H1 (cell line): ENCODE results near the gene DUS1L. TPM values are rescaled to one million over a fixed set of nuclear protein-coding genes. Genes with fewer than 3 reads are reported as not detected.

Experiments used
- CTCF ChIA-PET: fragments of 300-600 bp; sonication (Branson Sonifier 250); formaldehyde crosslinking; loops from one replicate; lab custom pipeline; 2021; ENCODE audit not compliant: partially characterized antibody; lab: Charles Lee
- POLR2A ChIA-PET: fragments of 300-600 bp; sonication (Branson Sonifier 250); formaldehyde crosslinking; loops from one replicate; lab custom pipeline; 2021; ENCODE audit warnings: inconsistent platforms; ENCODE audit not compliant: partially characterized antibody; lab: Charles Lee
- DNase-seq, 2 experiments: peaks; one replicate each; pipeline versions ENCODE4 v3.0.0 to v3.0.0-alpha.2; 2010 to 2022; ENCODE audit warnings: low spot score in 2 of 2, low read depth in 1 of 2, mixed read lengths in 1 of 2
- FAIRE-seq: peaks from 2 replicates; lab custom pipeline; 2011; peaks lifted over from hg19 to GRCh38; lab: Jason Lieb, UNC
- H2AFZ ChIP-seq: 2 replicates; pipeline ENCODE4 v1.8.1; 2012; ENCODE audit warnings: low read length, inconsistent platforms
- H2AK5ac ChIP-seq: 2 replicates; pipeline ENCODE4 v1.6.1; 2013; ENCODE audit warnings: low read depth, low read length
- H2BK120ac ChIP-seq: replicated peaks from 2 replicates; pipeline ENCODE3; 2013; ENCODE audit warnings: low read depth, low read length, inconsistent platforms
- H2BK12ac ChIP-seq: 2 replicates; pipeline ENCODE4 v1.6.1; 2013; ENCODE audit warnings: low read depth, low read length
- H2BK15ac ChIP-seq: 2 replicates; pipeline ENCODE4 v1.6.1; 2013; ENCODE audit warnings: low read length
- H2BK20ac ChIP-seq: 2 replicates; pipeline ENCODE4 v1.6.1; 2013; ENCODE audit warnings: low read length
- H2BK5ac ChIP-seq: 2 replicates; pipeline ENCODE4 v1.6.1; 2013; ENCODE audit warnings: low read depth, low read length
- H3K14ac ChIP-seq: 2 replicates; pipeline ENCODE4 v1.6.1; 2013; ENCODE audit warnings: inconsistent platforms; ENCODE audit not compliant: insufficient read length
- H3K18ac ChIP-seq: 2 replicates; pipeline ENCODE4 v1.6.1; 2013; ENCODE audit warnings: low read length; ENCODE audit errors: extremely low read depth
- H3K23ac ChIP-seq: 2 replicates; pipeline ENCODE4 v1.6.1; 2013; ENCODE audit warnings: inconsistent platforms; ENCODE audit not compliant: insufficient read length
- H3K23me2 ChIP-seq: 2 replicates; pipeline ENCODE4 v1.6.1; 2013; ENCODE audit warnings: low read depth, low read length
- H3K27ac ChIP-seq: 2 replicates; pipeline ENCODE4 v1.6.1; 2011; ENCODE audit warnings: low read depth, low read length, inconsistent platforms
- H3K27me3 ChIP-seq, 4 experiments: replicated peaks in 1 of 4; 1 replicate in 1 of 4; 2 replicates in 3 of 4; pipeline versions ENCODE4 v1.6.1 to v1.8.1; 2011 to 2013; ENCODE audit warnings: low read length in 3 of 4, mild to moderate bottlenecking in 3 of 4, inconsistent platforms in 2 of 4, mixed read lengths in 2 of 4, moderate library complexity in 1 of 4; ENCODE audit not compliant: control insufficient read depth in 3 of 4, insufficient read depth in 3 of 4; ENCODE audit errors: extremely low read depth in 1 of 4
- H3K36me3 ChIP-seq, 4 experiments: 2 replicates each; pipeline versions ENCODE4 v1.6.1 to v1.8.1; 2011 to 2013; ENCODE audit warnings: mild to moderate bottlenecking in 4 of 4, low read length in 3 of 4, moderate library complexity in 2 of 4, control low read depth in 1 of 4, inconsistent platforms in 1 of 4; ENCODE audit not compliant: insufficient read depth in 4 of 4, control insufficient read depth in 2 of 4
- H3K4ac ChIP-seq: replicated peaks from 2 replicates; pipeline ENCODE3; 2013; ENCODE audit warnings: low read length, low read depth, mixed read lengths, inconsistent platforms; ENCODE audit not compliant: insufficient read length
- H3K4me1 ChIP-seq, 4 experiments: replicated peaks in 1 of 4; 1 replicate in 1 of 4; 2 replicates in 3 of 4; pipeline versions ENCODE4 v1.6.1 to v1.8.1; 2011 to 2013; ENCODE audit warnings: low read length in 3 of 4, inconsistent platforms in 2 of 4, mixed read lengths in 1 of 4; ENCODE audit not compliant: insufficient read depth in 4 of 4, control insufficient read depth in 3 of 4
- H3K4me2 ChIP-seq, 2 experiments: 2 replicates each; pipeline versions ENCODE4 v1.6.1 to v1.8.1; 2011 to 2013; ENCODE audit warnings: low read depth in 2 of 2, low read length in 2 of 2, control low read depth in 1 of 2, inconsistent platforms in 1 of 2, mild to moderate bottlenecking in 1 of 2; ENCODE audit not compliant: insufficient read depth in 1 of 2
- H3K4me3 ChIP-seq, 4 experiments: fragments of 200-600, 300-600 bp in 1 of 4; sonication (generic), shearing (Covaris generic), sonication (Bioruptor Twin) in 1 of 4; 2 replicates each; pipeline versions ENCODE4 v1.5.1 to v1.8.1; 2011 to 2016; ENCODE audit warnings: low read length in 4 of 4, low read depth in 3 of 4, control low read depth in 2 of 4, inconsistent platforms in 2 of 4, mild to moderate bottlenecking in 2 of 4, mixed read lengths in 1 of 4, moderate library complexity in 1 of 4; ENCODE audit not compliant: insufficient read depth in 2 of 4; ENCODE audit errors: extremely low read depth in 1 of 4
- H3K56ac ChIP-seq: replicated peaks from 2 replicates; pipeline ENCODE3; 2013; ENCODE audit warnings: low read depth, mild to moderate bottlenecking, mixed read lengths, low read length, inconsistent platforms; ENCODE audit not compliant: insufficient read length
- H3K79me1 ChIP-seq: 2 replicates; pipeline ENCODE4 v1.6.1; 2013; ENCODE audit warnings: low read depth, low read length, control low read depth
- H3K79me2 ChIP-seq, 2 experiments: 2 replicates each; pipeline versions ENCODE4 v1.6.1 to v1.8.1; 2012 to 2013; ENCODE audit warnings: low read length in 2 of 2, mild to moderate bottlenecking in 2 of 2, inconsistent platforms in 1 of 2; ENCODE audit not compliant: insufficient read depth in 2 of 2, control insufficient read depth in 1 of 2
- H3K9ac ChIP-seq, 4 experiments: replicated peaks in 1 of 4; 1 replicate in 1 of 4; 2 replicates in 3 of 4; pipeline versions ENCODE4 v1.6.1 to v1.8.1; 2011 to 2013; ENCODE audit warnings: low read depth in 3 of 4, low read length in 3 of 4, control low read depth in 2 of 4, mild to moderate bottlenecking in 2 of 4, moderate library complexity in 2 of 4, inconsistent platforms in 1 of 4; ENCODE audit errors: extremely low read depth in 1 of 4
- H3K9me3 ChIP-seq, 2 experiments: 2 replicates each; pipeline versions ENCODE4 v1.6.1 to v1.8.1; 2012 to 2013; ENCODE audit warnings: mild to moderate bottlenecking in 2 of 2, moderate library complexity in 2 of 2, control low read depth in 1 of 2, inconsistent platforms in 1 of 2, low read depth in 1 of 2, low read length in 1 of 2, mixed read lengths in 1 of 2; ENCODE audit not compliant: insufficient read depth in 2 of 2
- H4K20me1 ChIP-seq, 2 experiments: replicated peaks in 1 of 2; 2 replicates each; pipeline versions ENCODE3 to v1.8.1; 2011 to 2013; ENCODE audit warnings: inconsistent platforms in 2 of 2, low read length in 2 of 2, mild to moderate bottlenecking in 1 of 2; ENCODE audit not compliant: insufficient read depth in 2 of 2, control insufficient read depth in 1 of 2
- H4K5ac ChIP-seq: 2 replicates; pipeline ENCODE4 v1.6.1; 2013; ENCODE audit warnings: low read length, low read depth, mixed read lengths, inconsistent platforms; ENCODE audit not compliant: insufficient read length
- H4K8ac ChIP-seq: 2 replicates; pipeline ENCODE4 v1.8.0; 2013; ENCODE audit warnings: mild to moderate bottlenecking, moderate library complexity, low read length, inconsistent platforms; ENCODE audit not compliant: insufficient read depth; ENCODE audit errors: extremely low read depth
- H4K91ac ChIP-seq: replicated peaks from 2 replicates; pipeline ENCODE3; 2013; ENCODE audit warnings: low read length, mixed read lengths, inconsistent platforms; ENCODE audit not compliant: insufficient read length
- BACH1 ChIP-seq: IDR thresholded peaks from 2 replicates; pipeline ENCODE4 v1.6.1; 2012; ENCODE audit warnings: low read length, improper control_type of control experiment
- POLR2AphosphoS5 ChIP-seq: IDR thresholded peaks from 2 replicates; pipeline ENCODE4 v1.6.1; 2011; ENCODE audit warnings: low read depth, low read length
- RAD21 ChIP-seq, 2 experiments: IDR thresholded peaks in 1 of 2; conservative IDR thresholded peaks in 1 of 2; 2 replicates each; pipeline ENCODE4 v1.6.1; 2011; ENCODE audit warnings: low read depth in 2 of 2, low read length in 2 of 2, improper control_type of control experiment in 1 of 2, inconsistent platforms in 1 of 2, mild to moderate bottlenecking in 1 of 2, moderate library complexity in 1 of 2
- RFX5 ChIP-seq: IDR thresholded peaks from 2 replicates; pipeline ENCODE4 v1.6.1; 2011; ENCODE audit warnings: low read depth, low read length, improper control_type of control experiment, borderline replicate concordance
- SAP30 ChIP-seq: fragments of 300-600 bp; sonication (generic); IDR thresholded peaks from 2 replicates; pipeline ENCODE4 v1.7.1; 2012; ENCODE audit warnings: low read length, moderate library complexity, mild to moderate bottlenecking, inconsistent platforms; ENCODE audit not compliant: insufficient read depth, insufficient replicate concordance
- TAF1 ChIP-seq: IDR thresholded peaks from 2 replicates; pipeline ENCODE4 v1.6.1; 2011; ENCODE audit warnings: mild to moderate bottlenecking, low read depth, low read length
- ZNF274 ChIP-seq: IDR thresholded peaks from 2 replicates; pipeline ENCODE4 v1.7.0; 2012; ENCODE audit warnings: low read length, borderline replicate concordance; ENCODE audit errors: extremely low read depth
- WGBS, 2 experiments: shearing (Covaris generic) in 1 of 2; methylation state at CpG; one replicate each; pipeline versions ENCODE4 v1.1.6 to v1.1.7; 2013 to 2015; ENCODE audit warnings: low lambda C conversion rate in 2 of 2, mixed read lengths in 2 of 2, inconsistent platforms in 1 of 2, low coverage in 1 of 2, missing lambda C conversion rate in 1 of 2; ENCODE audit not compliant: insufficient replicate concordance in 2 of 2, insufficient coverage in 1 of 2, insufficient read length in 1 of 2; ENCODE audit errors: extremely low coverage in 1 of 2, missing lambda C conversion rate in 1 of 2; 5-methylcytosine and 5-hydroxymethylcytosine counted together
- polyA plus RNA-seq, 7 experiments: library from polyadenylated mRNA; depleted of rRNA in 3 of 7; stranded (reverse) in 5 of 7; unstranded in 2 of 7; fragments of >200 nt in 5 of 7; fragments of 200-250 nt in 2 of 7; gene quantifications; 1 replicate in 5 of 7; 2 replicates in 1 of 7; 4 replicates in 1 of 7; pipeline versions ENCODE4 v1.2.1 to v1.2.3, GENCODE V29; 2011 to 2013; ENCODE audit warnings: missing spikeins in 2 of 7, mixed read lengths in 2 of 7
- total RNA-seq: library from RNA; stranded (reverse); fragmentation: NEBNext Ultra II Directional; extraction: Animal tissue kit (Norgen Biotek cat#: 25700); gene quantifications from 2 replicates; pipeline ENCODE4 v1.2.1, GENCODE V29; 2021
- TF ChIP-seq, protein P1 (sequence below): IDR thresholded peaks from 2 replicates; pipeline ENCODE4 v1.6.1; 2012; ENCODE audit warnings: inconsistent platforms

Gene DUS1L
- total and polyA plus RNA-seq, 2 of the 8 experiments (the other 6 are each of a cell fraction or from before 2014, with no cell fraction given) = 34.5 to 69.1 TPM

DNA sequence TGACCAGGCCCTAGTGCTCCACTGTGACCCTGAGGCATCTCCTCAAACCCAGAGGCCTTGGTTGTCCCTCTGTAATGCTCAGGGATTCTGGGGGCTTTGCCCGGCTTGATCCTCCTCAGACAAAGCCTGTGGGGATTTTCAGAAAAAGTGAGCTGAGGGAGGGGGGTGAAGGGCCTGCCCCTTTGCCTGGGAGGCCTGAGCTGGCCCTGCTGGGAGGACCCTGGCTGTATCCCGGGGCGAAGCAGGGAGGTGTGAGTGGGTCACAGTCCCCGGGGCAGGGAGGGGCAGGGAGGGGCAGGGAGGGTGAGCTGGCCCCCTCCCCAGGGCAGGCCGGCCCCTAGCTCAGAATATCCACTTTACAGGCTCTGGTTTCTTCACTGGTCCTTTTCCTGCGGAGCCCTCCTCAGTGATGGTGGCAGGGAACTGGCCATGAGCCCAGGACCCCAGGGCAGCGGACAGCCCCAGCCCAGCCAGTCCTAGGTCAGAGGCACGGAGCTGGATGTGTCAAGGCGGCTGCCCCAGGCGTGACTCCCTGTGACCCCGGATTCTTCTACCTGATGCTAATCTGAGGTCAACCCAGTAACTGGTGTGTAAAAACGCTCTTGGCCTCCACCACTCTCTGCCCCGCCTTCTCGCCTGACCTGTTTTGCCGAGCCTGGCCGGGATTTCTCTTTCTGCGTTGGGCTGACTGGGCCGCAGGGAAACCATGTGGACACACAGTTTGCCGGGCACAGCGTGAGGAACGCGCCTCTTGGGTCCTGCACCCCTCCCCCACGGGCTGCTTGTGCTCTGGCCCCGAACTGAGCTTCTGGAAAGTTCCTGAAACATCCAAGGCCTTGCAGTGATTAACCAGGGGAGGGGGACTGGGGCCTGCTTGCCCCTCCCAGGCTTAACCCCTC is 38.2 kb upstream of the DUS1L start:
- Histone ChIP-seq H2BK12ac (peak overlapping the region; percentile 68; the same call in 1 of the 2 replicates), H3K18ac (peak overlapping the region; percentile 92), H3K4me2 (peak overlapping the region; percentile 28 to 59), H3K27ac (peak overlapping the region; percentile 72), H2BK120ac (no peak overlapping the region), H3K4ac (peak overlapping the region; percentile 66), H3K27me3 (no peaks in the 10 kb centered on the region), H2BK20ac (no peak overlapping the region), H3K79me2 (peaks cover 0 to 9% of the 10 kb centered on the region in 2 experiments; a peak in 1 of 4 replicates), H4K91ac (peak overlapping the region; percentile 98), H3K4me1 (peaks cover 0 to 64% (median 55%) of the 10 kb centered on the region in 4 experiments; a peak in 6 of 7 replicates), H3K23me2 (peaks cover 4% of the 10 kb centered on the region; the same call in 1 of the 2 replicates), H2AK5ac (no peak overlapping the region), H3K9me3 (no peaks in the 10 kb centered on the region), H3K56ac (peak overlapping the region; percentile 9), H4K8ac (peak overlapping the region; percentile 93), H3K36me3 (no peaks in the 10 kb centered on the region), H2AFZ (no peak overlapping the region), H2BK15ac (0 out of 2 replicates have a peak overlapping the region, but pooled peaks have one; percentile 12), H4K5ac (peak overlapping the region; percentile 86), H3K79me1 (no peaks in the 10 kb centered on the region; the same call in none of the 2 replicates), H4K20me1 (peaks cover 0 to 2% of the 10 kb centered on the region in 2 experiments), H3K14ac (no peak overlapping the region), H3K23ac (no peak overlapping the region), H3K4me3 (peak overlapping the region in 3 of 4 experiments; percentile 10 to 34 (median 19); a peak in 5 of 8 replicates), H2BK5ac (peak overlapping the region; percentile 95), H3K9ac (peak overlapping the region in 2 of 4 experiments; percentile 34 to 46; a peak in 4 of 7 replicates)
- FAIRE-seq (no peak), DNase-seq (peak in 1 of 2 experiments; percentile 76)
- ChIA-PET CTCF (interaction anchor here (0.9 to 6.5 kb wide), 10 partner anchors 13 to 102 kb away, joined by 3 to 61 read pairs (median 4); no protein-coding TSS in a partner anchor), POLR2A (interaction anchor here (0.5 to 2.7 kb wide), 18 partner anchors 8 to 237 kb away, joined by 3 to 13 read pairs (median 3); partner anchors contain the start of gene DCXR)
- 24% methylated on average over 24 of the region's 24 CpGs; no CpG with 5 or more reads in 1 of the 2 experiments for WGBS, 2 experiments
- TF ChIP-seq RAD21 (IDR thresholded peaks at IDR 0.05 in 1 of 2, conservative IDR thresholded peaks at IDR 0.05 in 1 of 2; ENCODE audit: low read depth in 2 of 2, low read length in 2 of 2) = 0 out of 4 replicates have a peak, but pooled peaks of 1 of the 2 experiments have one; percentile 4
- TF ChIP-seq TAF1 = 0 out of 2 replicates have a peak, but pooled peaks have one; percentile 43
- no peak for TF ChIP-seq RFX5
- TF ChIP-seq, protein P1, sequence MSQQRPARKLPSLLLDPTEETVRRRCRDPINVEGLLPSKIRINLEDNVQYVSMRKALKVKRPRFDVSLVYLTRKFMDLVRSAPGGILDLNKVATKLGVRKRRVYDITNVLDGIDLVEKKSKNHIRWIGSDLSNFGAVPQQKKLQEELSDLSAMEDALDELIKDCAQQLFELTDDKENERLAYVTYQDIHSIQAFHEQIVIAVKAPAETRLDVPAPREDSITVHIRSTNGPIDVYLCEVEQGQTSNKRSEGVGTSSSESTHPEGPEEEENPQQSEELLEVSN = peak; percentile 56
- TF ChIP-seq BACH1 = 0 out of 2 replicates have a peak, but pooled peaks have one; percentile 0
- 0 out of 2 replicates have a peak, but pooled peaks have one; percentile 48 for TF ChIP-seq POLR2AphosphoS5
- TF ChIP-seq ZNF274 = no peak
- peak; percentile 27 for TF ChIP-seq SAP30
